Common myeloid progenitor, CD34-positive (primary cell): Measurements from ENCODE around the gene PIGM.

Experiments
- CTCF ChIA-PET: fragments of 350-600 bp; sonication (Branson Sonifier 250); formaldehyde crosslinking; loops from one replicate; lab custom pipeline; 2021; ENCODE audit warnings: antibody characterized with exemption; lab: Charles Lee
- POLR2A ChIA-PET: fragments of 350-600 bp; sonication (Branson Sonifier 250); formaldehyde crosslinking; loops from one replicate; lab custom pipeline; 2021; ENCODE audit warnings: antibody characterized with exemption; lab: Charles Lee
- DNase-seq, 3 donors: peaks; one replicate each; pipeline versions ENCODE4 v3.0.0 to v3.0.0-alpha.2; 2013
- H3K27ac ChIP-seq, 2 experiments: 1 replicate in 1 of 2; 2 replicates in 1 of 2; pipeline ENCODE4 v1.7.0; 2013; ENCODE audit warnings: inconsistent platforms in 2 of 2, low read length in 2 of 2, mild to moderate bottlenecking in 2 of 2, low read depth in 1 of 2, moderate library complexity in 1 of 2; ENCODE audit not compliant: severe bottlenecking in 2 of 2, insufficient read depth in 1 of 2, poor library complexity in 1 of 2
- H3K27me3 ChIP-seq, 5 experiments: replicated peaks in 2 of 5; 1 replicate in 3 of 5; 2 replicates in 2 of 5; pipeline versions ENCODE4 v1.6.1 to v1.7.0; 2013; ENCODE audit warnings: low read length in 4 of 5, mild to moderate bottlenecking in 2 of 5, moderate library complexity in 2 of 5, inconsistent platforms in 1 of 5; ENCODE audit not compliant: insufficient read depth in 5 of 5, control insufficient read depth in 4 of 5
- H3K36me3 ChIP-seq, 4 experiments: 1 replicate in 2 of 4; 2 replicates in 2 of 4; pipeline versions ENCODE4 v1.6.1 to v1.7.0; 2013; ENCODE audit warnings: low read length in 3 of 4, control low read depth in 1 of 4, mild to moderate bottlenecking in 1 of 4; ENCODE audit not compliant: control insufficient read depth in 4 of 4, insufficient read depth in 4 of 4
- H3K4me1 ChIP-seq, 4 experiments: 1 replicate in 3 of 4; 2 replicates in 1 of 4; pipeline versions ENCODE4 v1.6.1 to v1.7.1; 2013; ENCODE audit warnings: low read length in 3 of 4, mild to moderate bottlenecking in 3 of 4, control low read depth in 1 of 4, inconsistent platforms in 1 of 4, moderate library complexity in 1 of 4; ENCODE audit not compliant: control insufficient read depth in 4 of 4, insufficient read depth in 4 of 4; ENCODE audit errors: control extremely low read depth in 1 of 4
- H3K4me3 ChIP-seq, 7 experiments: 1 replicate in 4 of 7; 2 replicates in 3 of 7; pipeline versions ENCODE4 v1.5.1 to v1.7.0; 2013; ENCODE audit warnings: mild to moderate bottlenecking in 7 of 7, low read length in 6 of 7, moderate library complexity in 6 of 7, inconsistent platforms in 2 of 7, low read depth in 2 of 7, control low read depth in 1 of 7; ENCODE audit not compliant: insufficient read depth in 4 of 7, control insufficient read depth in 1 of 7; ENCODE audit errors: extremely low read depth in 1 of 7
- H3K9me3 ChIP-seq, 5 experiments: 1 replicate in 4 of 5; 2 replicates in 1 of 5; pipeline versions ENCODE4 v1.6.1 to v1.7.1; 2013; ENCODE audit warnings: low read length in 4 of 5, mild to moderate bottlenecking in 2 of 5, inconsistent platforms in 1 of 5, low read depth in 1 of 5, moderate library complexity in 1 of 5; ENCODE audit not compliant: control insufficient read depth in 4 of 5, insufficient read depth in 2 of 5; ENCODE audit errors: control extremely low read depth in 1 of 5
- WGBS: methylation state at CpG from one replicate; pipeline ENCODE4 v1.1.5; 2013; ENCODE audit not compliant: insufficient coverage; 5-methylcytosine and 5-hydroxymethylcytosine counted together

PIGM gene

GRCh38 chr1:160024195-160024905, 7.4 kb downstream of the PIGM start:
- no peak for DNase-seq
- H3K36me3 ChIP-seq, result peaks cover 0 to 3% (median 0%) of the 10 kb centered on the region in 4 experiments
- H3K27ac ChIP-seq, result no peak overlapping the region
- no peak overlapping the region for H3K4me3 ChIP-seq
- WGBS, result no CpG with 5 or more reads among the region's 2 CpGs
- H3K4me1 ChIP-seq, result peaks cover 0 to 14% (median 8%) of the 10 kb centered on the region in 4 experiments
- H3K9me3 ChIP-seq, result no peaks in the 10 kb centered on the region
- H3K27me3 ChIP-seq, result no peaks in the 10 kb centered on the region
- ChIA-PET CTCF (interaction anchor here (0.7 to 3.1 kb wide), 6 partner anchors 17 to 62 kb away, joined by 3 to 14 read pairs (median 4); no protein-coding TSS in a partner anchor), POLR2A (interaction anchor here (0.6 to 0.9 kb wide), 3 partner anchors 15 to 401 kb away, joined by 3 to 6 read pairs (median 3); no protein-coding TSS in a partner anchor)

- Histone ChIP-seq H3K36me3 (no peaks in the 10 kb centered on the region), H3K4me3 (no peak overlapping the region), H3K4me1 (peaks cover 0 to 14% (median 6%) of the 10 kb centered on the region in 4 experiments), H3K9me3 (no peaks in the 10 kb centered on the region), H3K27ac (no peak overlapping the region), H3K27me3 (no peaks in the 10 kb centered on the region)
- POLR2A ChIA-PET, result interaction anchor here (0.6 to 0.9 kb wide), 3 partner anchors 9 to 596 kb away, joined by 3 to 4 read pairs (median 3); partner anchors contain the start of genes PIGM and TAGLN2
- WGBS, result 97% methylated on average over 5 of the region's 6 CpGs
- DNase-seq, result no peak
- CTCF ChIA-PET, result interaction anchor here (1.0 to 3.1 kb wide), 5 partner anchors 8 to 25 kb away, joined by 3 to 14 read pairs (median 4); no protein-coding TSS in a partner anchor
These were observed 9.2 kb downstream of the PIGM start for GRCh38 chr1:160022330-160023310.

- CTCF ChIA-PET, result interaction anchor here (0.6 to 1.3 kb wide), 4 partner anchors 9 to 126 kb away, joined by 3 to 4 read pairs (median 4); no protein-coding TSS in a partner anchor
- DNase-seq, result no peak
- 86% methylated on average over 4 of the region's 5 CpGs for WGBS
These were observed 10.3 kb downstream of the PIGM start for GRCh38 chr1:160021376-160022074.

GRCh38 chr1:160020196-160020595, 11.6 kb downstream of the PIGM start:
- H3K27me3 ChIP-seq, result peaks cover 0 to 3% (median 0%) of the 10 kb centered on the region in 5 experiments
- no peak overlapping the region for H3K4me3 ChIP-seq
- peak in 2 of 3 donors; percentile 25 to 44 for DNase-seq
- CTCF ChIA-PET, result interaction anchor here (0.8 to 3.5 kb wide), 6 partner anchors 11 to 80 kb away, joined by 3 to 38 read pairs (median 4); no protein-coding TSS in a partner anchor
- 94% methylated on average over 5 of the region's 5 CpGs for WGBS
- POLR2A ChIA-PET, result no interaction called here
- H3K4me1 ChIP-seq, result peaks cover 0 to 14% (median 6%) of the 10 kb centered on the region in 4 experiments
- no peaks in the 10 kb centered on the region for H3K36me3 ChIP-seq
- no peak overlapping the region for H3K27ac ChIP-seq
- no peaks in the 10 kb centered on the region for H3K9me3 ChIP-seq

More at GRCh38 chr1:160021376-160022074, 10.3 kb downstream of the PIGM start:
- H3K27me3 ChIP-seq, result peaks cover 0 to 3% (median 0%) of the 10 kb centered on the region in 5 experiments
- no peak overlapping the region for H3K4me3 ChIP-seq
- no peaks in the 10 kb centered on the region for H3K9me3 ChIP-seq
- H3K4me1 ChIP-seq, result peaks cover 0 to 14% (median 6%) of the 10 kb centered on the region in 4 experiments
- POLR2A ChIA-PET, result no interaction called here
- H3K27ac ChIP-seq, result no peak overlapping the region
- no peaks in the 10 kb centered on the region for H3K36me3 ChIP-seq

GRCh38 chr1:160018900-160019299, 12.9 kb downstream of the PIGM start:
- Histone ChIP-seq H3K27ac (no peak overlapping the region), H3K4me1 (peaks cover 0 to 11% (median 4%) of the 10 kb centered on the region in 4 experiments), H3K9me3 (no peaks in the 10 kb centered on the region), H3K27me3 (peaks cover 0 to 3% (median 0%) of the 10 kb centered on the region in 5 experiments), H3K36me3 (no peaks in the 10 kb centered on the region), H3K4me3 (no peak overlapping the region)
- CTCF ChIA-PET, result interaction anchor here (0.7 to 3.5 kb wide), 4 partner anchors 11 to 79 kb away, joined by 3 to 38 read pairs (median 6); no protein-coding TSS in a partner anchor
- WGBS, result no CpG with 5 or more reads among the region's 1 CpG
- DNase-seq, result peak in 1 of 3 donors; percentile 13
- POLR2A ChIA-PET, result no interaction called here

- H3K27me3 ChIP-seq, result peaks cover 0 to 3% (median 0%) of the 10 kb centered on the region in 5 experiments
- DNase-seq, result no peak
- H3K27ac ChIP-seq, result no peak overlapping the region
- POLR2A ChIA-PET, result no interaction called here
- H3K9me3 ChIP-seq, result no peaks in the 10 kb centered on the region
- CTCF ChIA-PET, result interaction anchor here (0.9 to 3.5 kb wide), 4 partner anchors 11 to 79 kb away, joined by 3 to 38 read pairs (median 6); no protein-coding TSS in a partner anchor
- no peaks in the 10 kb centered on the region for H3K36me3 ChIP-seq
- peaks cover 0 to 11% (median 4%) of the 10 kb centered on the region in 4 experiments for H3K4me1 ChIP-seq
- no peak overlapping the region for H3K4me3 ChIP-seq
- 100% methylated on average over 2 of the region's 3 CpGs for WGBS
These were observed 13.4 kb downstream of the PIGM start for GRCh38 chr1:160018347-160018746.
